Suppressor macrophage treated with lipopolysaccharide for 1 hour (primary cell): ENCODE measurements around the gene ASTN2.

ENCODE experiments used
- DNase-seq, 3 donors: peaks; one replicate each; pipeline ENCODE4 v3.0.0-alpha.2; 2020 to 2022

ASTN2 gene

DNA sequence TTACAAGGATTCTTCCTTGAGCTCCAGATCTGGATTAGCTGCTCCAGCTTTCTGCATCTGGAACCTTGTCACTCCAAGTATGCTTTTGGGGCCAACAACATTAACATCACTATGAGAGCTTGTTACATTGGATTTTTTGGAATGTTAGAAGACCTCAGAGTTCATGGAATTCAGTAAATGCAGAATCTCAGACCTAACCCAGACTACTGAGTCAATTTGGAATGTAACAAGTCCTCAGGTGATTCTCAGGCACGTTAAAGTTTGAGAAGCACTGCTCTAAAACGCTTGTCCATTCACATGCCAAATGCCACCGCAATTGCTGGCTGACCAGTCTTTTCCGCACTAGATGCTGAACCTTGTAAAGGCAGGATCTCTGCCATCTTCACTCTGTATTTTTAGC lies 979.2 kb downstream of the ASTN2 start:
- DNase-seq, result no peak

DNA sequence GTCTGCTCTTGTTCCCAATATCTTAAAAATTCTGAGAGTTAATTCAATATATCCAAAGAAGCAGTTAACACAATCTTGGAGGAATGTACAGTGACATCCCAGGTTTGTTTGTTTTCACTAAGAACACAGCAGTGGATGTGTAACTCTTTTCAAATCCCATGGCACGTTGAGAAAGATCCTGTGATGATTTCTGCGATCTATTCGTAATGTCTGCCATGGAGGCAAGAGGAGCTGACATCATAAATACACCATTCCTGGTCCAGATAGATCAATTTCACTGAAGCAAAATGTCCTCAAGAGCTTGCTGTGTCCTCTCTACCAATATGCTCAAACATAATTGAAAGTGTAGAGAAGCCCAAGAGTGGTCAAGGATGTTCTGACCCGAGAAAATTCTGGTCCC lies 980.5 kb downstream of the ASTN2 start:
- no peak for DNase-seq

- DNase-seq, result no peak
Observed at GRCh38 chr9:116432051-116432450, 982.8 kb downstream of the ASTN2 start.

DNA sequence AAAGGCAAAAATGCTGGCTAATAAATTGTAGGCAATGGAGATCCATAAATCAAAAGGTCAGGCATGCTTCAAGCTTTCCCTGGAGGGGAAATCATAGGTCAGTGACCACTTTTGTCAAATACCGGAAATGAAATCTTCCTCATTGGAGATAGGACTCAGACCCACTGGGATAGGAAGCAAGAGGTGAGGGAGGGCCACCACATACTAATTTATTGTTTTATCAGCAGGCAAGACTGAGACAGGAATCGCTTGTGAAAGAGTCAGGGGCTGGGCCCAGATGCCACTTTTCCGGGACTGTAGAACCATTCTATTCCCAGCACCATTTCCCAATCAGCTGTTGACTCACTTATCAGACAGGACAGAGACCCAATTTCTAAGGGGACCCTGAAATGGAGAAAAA lies 984.0 kb downstream of the ASTN2 start:
- no peak for DNase-seq

DNA sequence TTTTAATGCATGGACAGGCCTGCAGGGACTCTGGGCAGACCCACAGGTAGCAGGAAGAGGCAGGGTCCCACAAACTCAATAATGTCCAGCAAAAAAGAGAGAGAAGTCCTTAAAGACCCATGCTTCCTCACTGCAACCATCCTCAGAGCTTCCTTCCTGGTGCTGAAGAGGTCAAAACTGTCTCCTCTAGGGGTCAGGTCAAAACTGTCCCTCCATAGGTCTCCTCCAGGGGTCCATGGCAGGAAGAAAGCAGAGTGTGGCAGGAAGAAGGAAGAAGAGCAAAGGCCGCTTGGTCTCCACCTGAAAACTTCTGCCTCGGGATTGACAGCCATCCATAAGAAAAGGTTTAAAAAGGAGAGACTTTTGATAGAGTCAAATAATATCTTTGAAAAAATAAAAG lies 989.6 kb downstream of the ASTN2 start:
- DNase-seq, result no peak

DNA sequence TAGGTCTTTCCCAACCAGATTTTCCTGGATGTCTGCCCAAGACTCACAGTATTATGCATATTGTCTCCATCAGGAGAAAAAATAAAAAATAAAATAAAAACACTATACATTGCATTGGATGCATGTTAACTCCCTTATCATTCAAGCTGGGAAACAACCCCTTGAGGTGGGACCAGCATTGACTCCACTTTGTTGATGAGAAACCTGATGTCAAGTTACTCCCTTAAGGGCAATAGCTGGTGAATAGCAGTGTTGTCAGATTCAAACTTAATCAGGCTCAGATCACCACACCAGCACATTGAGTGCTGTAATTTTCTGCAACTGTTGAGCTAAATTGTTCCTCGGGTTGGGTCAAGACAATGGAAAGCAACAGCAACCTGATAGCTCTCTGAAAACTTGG lies 991.7 kb downstream of the ASTN2 start:
- no peak for DNase-seq

- DNase-seq, result no peak
Observed at GRCh38 chr9:116422119-116422979, 992.5 kb downstream of the ASTN2 start.

DNA sequence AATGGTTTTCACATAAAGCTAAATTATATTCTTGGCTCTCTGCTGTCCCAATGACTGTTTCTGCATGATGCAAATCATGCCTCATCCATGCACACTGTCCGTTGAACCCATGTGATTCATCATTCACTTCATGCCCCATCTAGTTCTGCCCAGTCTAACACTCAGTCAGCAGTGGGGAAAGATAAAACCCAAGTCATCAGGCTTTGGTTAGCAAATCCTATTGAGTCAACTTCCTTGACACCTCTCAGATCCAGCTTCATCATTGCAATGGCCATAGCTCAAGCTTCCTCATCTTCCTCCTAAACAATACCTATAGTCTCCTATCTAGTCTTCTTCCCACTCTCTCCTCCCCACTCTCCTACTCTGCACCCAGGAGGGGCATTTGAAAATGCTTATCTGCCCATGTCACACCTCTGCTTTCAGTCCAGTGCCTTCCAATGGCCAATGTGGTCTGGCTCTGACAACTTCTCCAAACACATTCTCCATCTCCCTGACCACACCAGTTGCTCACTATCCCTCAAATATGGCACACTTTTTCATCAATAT lies 993.8 kb downstream of the ASTN2 start:
- peak; percentile 11 to 53 (median 40) for DNase-seq

DNA sequence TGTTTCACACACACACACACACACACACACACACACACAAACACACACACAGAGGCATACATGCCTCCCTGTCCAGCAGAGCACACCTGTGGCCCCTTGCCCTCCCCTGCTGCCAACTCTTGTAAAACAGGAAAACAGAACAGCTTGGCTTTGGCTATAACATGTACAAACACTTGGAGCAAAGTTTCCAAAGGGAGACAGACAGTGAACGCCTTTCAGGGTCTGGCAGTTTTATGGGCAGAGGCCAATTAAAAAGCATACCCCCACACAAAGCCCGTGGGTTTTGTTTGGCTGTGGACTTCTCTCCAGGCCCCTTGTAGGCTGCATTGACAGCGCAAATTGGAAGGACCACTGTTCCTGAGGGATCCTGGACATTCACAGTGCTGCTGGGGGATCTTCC lies 995.7 kb downstream of the ASTN2 start:
- DNase-seq, result no peak

DNA sequence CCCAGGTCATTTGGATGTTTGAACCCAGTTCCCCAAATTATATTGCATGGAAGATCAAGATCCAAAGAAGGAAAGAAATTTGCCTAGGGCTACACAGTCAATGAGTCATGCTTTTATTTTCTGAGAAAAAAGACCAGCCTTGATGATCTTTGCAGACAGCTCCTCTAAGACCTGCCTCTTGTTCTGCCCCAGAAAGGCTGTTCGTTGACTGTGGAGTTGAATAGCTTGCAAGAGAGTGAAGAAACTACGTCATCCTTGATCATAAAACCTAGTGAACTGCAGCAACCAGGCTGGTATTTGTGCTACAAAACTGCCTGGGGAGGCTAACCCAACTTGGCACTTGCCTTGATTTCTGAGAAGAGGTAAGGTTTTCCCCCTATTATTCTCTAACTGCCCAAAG lies 997.4 kb downstream of the ASTN2 start:
- DNase-seq, result no peak

DNA sequence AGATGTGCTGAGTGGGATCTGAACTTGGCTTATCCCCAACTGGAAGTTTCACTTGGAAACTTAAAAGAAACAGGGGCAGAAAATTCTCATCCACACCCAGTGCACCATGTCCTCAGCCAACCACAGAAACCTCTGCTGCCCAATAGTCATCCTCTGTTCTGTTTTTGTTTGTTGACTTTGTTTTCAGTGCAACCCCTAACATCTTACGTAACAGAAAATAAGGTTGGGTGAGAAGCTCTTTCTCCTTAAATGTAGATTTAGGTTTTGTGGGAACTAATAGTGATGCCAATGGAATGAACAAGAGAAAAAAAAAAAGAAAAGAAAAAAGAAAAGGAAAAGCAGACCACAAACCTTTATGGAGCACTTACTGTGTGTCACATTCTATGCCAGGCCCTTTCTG lies 998.4 kb downstream of the ASTN2 start:
- DNase-seq, result no peak

DNA sequence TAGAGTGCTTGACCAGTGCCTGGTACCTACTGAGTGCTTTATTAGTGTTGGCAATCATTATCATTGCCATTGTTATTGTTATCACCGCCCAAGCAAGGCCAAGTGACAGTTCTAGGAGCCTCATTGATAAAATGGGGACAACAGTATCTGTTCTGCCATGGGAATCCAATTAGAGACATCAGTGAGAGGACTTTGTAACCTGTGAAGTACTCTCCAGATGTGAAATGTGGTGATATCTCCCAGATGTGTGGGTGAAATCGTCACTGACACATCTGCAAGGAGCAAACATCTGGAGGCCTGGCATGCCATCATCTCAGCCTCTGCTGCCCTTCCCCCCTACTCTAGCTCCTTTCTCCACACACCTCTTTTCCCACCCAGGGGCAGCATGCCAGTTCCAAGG lies 1000.5 kb downstream of the ASTN2 start:
- no peak for DNase-seq

DNA sequence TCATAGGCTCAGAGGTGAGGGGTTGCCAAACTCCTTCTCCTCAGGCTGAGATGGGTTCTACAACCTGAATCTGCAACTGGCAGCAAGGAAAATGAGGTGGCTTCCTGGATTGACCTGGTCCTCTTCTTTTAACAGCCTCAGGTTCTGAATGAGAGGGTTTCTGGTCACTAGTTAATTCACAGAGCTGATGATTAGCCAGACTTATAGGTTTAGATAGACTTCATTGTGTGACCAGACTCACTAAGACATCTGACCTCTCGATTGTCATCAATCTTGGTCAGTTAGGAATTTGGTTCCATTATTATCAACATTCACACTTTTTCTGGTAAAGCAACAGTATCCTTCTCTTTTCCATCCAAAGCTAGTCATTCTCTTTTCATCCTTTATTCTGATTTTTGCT lies 1003.4 kb downstream of the ASTN2 start:
- DNase-seq, result no peak

DNA sequence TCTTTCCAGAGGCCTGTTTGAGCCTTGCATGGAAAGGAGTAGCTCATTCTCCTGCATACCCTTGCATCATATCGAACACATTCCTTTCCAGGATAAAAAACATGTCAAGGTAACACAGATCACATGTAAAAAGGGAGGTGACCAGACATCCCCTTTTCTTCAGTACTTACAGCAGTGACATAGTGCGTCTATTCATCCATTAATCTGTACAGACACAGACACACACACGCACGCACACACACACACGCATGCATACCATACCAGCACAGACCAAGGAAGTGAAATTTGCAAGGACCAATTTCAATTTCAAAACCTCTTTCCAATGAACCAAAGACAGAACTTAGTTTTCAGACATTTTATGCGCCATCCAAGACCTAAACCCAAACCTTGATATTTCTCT lies 1005.2 kb downstream of the ASTN2 start:
- no peak for DNase-seq

GRCh38 chr9:116409129-116409528 lies 1005.7 kb downstream of the ASTN2 start:
- no peak for DNase-seq

GRCh38 chr9:116406469-116406868 lies 1008.4 kb downstream of the ASTN2 start:
- no peak for DNase-seq

DNA sequence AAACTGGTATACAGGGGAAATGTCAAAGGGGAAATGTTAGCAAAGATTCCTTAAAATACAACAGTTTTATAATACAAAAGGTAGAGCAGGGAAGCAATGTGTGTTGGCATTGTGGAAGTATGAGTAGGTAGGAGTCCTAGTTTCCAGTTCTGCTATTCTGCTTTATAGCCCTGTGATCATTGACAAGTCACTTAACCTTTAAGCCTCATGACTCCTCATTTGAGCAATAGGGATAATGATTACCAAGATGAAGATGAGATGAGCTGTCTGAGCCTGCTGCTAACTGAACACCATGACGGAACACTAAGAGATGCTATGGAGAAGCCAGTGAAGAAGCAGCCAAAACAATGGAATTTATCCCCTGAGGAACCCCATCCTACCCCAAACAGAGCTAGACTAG lies 1009.5 kb downstream of the ASTN2 start:
- peak; percentile 3 to 48 (median 30) for DNase-seq

- no peak for DNase-seq
Observed at GRCh38 chr9:116404228-116404627, 1010.6 kb downstream of the ASTN2 start.

DNA sequence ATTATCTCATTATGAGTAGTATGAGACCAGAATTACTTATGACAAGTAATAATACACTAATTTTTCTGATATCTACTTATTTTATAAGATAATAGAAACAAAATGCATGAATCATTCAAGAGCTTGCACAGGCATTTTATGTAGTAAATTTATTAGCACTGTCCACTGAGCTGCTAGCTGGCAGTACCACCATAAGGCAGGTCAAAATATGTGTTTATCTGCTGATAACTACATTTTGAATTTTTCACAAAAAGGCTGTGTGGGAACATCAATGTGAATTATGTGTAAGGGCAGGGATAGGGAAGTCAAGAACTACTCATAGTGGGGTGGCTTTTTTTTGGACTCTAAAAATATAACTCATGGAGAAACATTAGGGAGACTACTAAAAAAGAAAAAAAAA lies 1011.7 kb downstream of the ASTN2 start:
- DNase-seq, result no peak

DNA sequence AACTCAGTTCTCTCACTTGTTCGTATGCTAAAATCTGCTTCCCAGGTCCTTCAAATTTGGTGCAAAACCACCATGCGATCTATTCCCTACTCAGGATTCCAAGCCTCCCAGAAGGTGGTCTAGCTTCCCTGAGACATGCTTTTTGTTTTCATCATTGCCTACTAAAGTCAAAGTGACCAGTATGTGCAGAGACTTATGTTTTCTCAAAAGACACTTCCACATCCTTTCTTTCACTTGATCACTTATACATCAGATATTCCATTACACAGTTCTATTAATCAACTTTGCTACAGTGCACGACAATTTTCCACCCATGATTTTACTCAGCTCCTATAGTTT lies 1019.2 kb downstream of the ASTN2 start:
- DNase-seq, result no peak

DNA sequence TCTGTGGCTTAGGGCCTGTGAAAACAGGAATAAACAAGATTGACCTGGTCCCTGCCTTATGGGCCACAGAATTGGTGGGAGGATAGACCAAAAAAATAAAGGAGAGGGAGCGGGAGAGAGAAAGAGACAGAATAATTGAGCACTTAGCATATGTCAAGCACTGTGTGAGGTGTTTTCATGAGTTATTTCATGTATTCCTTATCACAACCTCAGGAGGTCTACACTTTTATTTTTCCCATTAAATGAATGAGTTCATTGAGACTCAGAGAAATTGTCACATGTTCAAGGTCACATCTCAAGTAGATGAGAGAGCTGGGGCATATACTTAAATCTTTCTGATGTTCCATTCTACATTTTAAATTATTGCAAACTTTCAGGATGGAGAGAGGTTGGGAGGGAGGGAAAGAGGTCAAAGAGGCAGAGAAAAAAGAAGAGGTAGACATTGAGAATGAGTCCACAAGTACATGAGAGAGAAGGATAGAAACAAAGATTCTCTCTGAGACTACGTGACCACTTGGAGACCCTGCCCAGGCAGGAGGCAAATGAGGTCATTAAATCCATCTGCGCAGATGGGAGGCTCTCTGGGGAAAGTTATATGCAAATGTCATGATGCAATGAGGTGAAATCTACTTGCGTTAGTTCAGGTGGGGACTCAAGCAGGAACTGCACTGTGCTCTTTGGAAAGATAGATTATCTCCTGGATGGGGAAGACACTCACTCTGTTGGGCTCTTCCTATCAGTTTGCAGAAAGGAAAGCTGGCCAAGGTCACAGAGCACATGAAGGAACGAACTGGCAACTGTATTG lies 1019.8 kb downstream of the ASTN2 start:
- no peak for DNase-seq

DNA sequence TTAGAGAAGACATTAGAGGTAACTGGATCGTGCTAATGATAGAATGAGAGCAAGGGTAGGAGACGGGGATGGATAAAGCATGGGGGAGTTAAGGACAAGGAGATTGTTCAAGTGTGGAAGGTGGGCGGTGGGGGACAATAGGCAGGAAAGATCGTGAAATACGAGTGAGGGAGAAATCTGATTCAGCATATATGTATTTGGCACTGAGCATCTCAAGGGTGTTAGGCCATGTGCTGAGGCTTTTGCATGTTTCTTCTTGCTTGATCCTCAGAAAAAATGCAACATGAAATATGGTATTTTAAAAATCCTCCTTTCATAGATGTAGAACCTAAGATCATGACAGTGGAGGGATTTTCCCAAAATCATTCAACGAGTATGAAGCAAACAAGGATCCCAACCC lies 1020.8 kb downstream of the ASTN2 start:
- DNase-seq, result no peak

GRCh38 chr9:116393198-116393597 lies 1021.7 kb downstream of the ASTN2 start:
- no peak for DNase-seq

GRCh38 chr9:116391306-116391900 lies 1023.5 kb downstream of the ASTN2 start:
- DNase-seq, result no peak
